Endothelial cell (in vitro differentiated cells): ENCODE data around the gene DAND5. TPM values are rescaled to one million over a fixed set of nuclear protein-coding genes. Genes with fewer than 3 reads are reported as not detected.

Source experiments
- DNase-seq: peaks from one replicate; pipeline ENCODE4 v3.0.0; 2021; ENCODE audit warnings: low spot score
- H3K27ac Mint-ChIP-seq: one replicate; pipeline ENCODE4 v1.8.0; 2021; ENCODE audit warnings: mixed read lengths, inconsistent platforms; ENCODE audit not compliant: unreplicated experiment
- H3K27me3 Mint-ChIP-seq: one replicate; pipeline ENCODE4 v1.8.0; 2021; ENCODE audit warnings: mild to moderate bottlenecking, moderate library complexity, mixed read lengths, inconsistent platforms; ENCODE audit not compliant: unreplicated experiment
- H3K36me3 Mint-ChIP-seq: one replicate; pipeline ENCODE4 v1.8.0; 2021; ENCODE audit warnings: mild to moderate bottlenecking, low read depth, mixed read lengths, inconsistent platforms; ENCODE audit not compliant: unreplicated experiment
- H3K4me1 Mint-ChIP-seq: one replicate; pipeline ENCODE4 v1.8.0; 2021; ENCODE audit warnings: mild to moderate bottlenecking, mixed read lengths, inconsistent platforms; ENCODE audit not compliant: unreplicated experiment
- H3K4me3 Mint-ChIP-seq: one replicate; pipeline ENCODE4 v1.8.0; 2021; ENCODE audit warnings: mild to moderate bottlenecking, mixed read lengths, inconsistent platforms; ENCODE audit not compliant: unreplicated experiment
- H3K9me3 Mint-ChIP-seq: one replicate; pipeline ENCODE4 v1.8.0; 2021; ENCODE audit warnings: mixed read lengths, inconsistent platforms; ENCODE audit not compliant: unreplicated experiment
- total RNA-seq: library from RNA; stranded (reverse); fragmentation: NEBNext Ultra II Directional; extraction: Animal tissue kit (Norgen Biotek cat#: 25700); gene quantifications from one replicate; pipeline ENCODE4 v1.2.1, GENCODE V29; 2021; ENCODE audit not compliant: unreplicated experiment
- TF ChIP-seq, protein P1 (sequence below): fragments of 200-600 bp; sonication (generic); IDR thresholded peaks from one replicate; pipeline ENCODE4 v1.5.0; 2021; ENCODE audit warnings: antibody characterized with exemption; ENCODE audit not compliant: unreplicated experiment

The DAND5 gene
- total RNA-seq, 1 donor from 2014 or later = 0.69 TPM

DNA sequence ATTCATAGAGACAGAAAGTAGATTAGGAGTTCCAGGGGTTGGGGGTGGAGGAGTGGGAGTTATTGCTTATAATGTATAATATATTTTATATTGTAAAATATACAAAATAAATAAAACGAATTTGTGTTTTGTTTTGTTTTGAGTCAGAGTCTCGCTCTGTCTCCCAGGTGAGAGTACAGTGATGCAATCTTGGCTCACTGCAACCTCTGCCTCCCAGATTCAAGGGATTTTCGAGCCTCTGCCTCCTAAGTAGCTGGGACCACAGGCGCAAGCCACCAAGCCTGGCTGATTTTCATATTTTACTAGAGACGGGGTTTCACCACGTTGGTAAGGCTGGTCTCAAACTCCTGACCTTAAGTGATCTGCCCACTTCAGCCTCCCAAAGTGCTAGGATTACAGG, 9.9 kb upstream of the DAND5 start:
- peaks cover 13% of the 10 kb centered on the region for H3K36me3 Mint-ChIP-seq
- DNase-seq = no peak
- peaks cover 11% of the 10 kb centered on the region for H3K27me3 Mint-ChIP-seq
- H3K27ac Mint-ChIP-seq = no peak overlapping the region
- peaks cover 11% of the 10 kb centered on the region for H3K4me1 Mint-ChIP-seq
- no peak overlapping the region for H3K4me3 Mint-ChIP-seq
- no peaks in the 10 kb centered on the region for H3K9me3 Mint-ChIP-seq
- TF ChIP-seq, protein P1, sequence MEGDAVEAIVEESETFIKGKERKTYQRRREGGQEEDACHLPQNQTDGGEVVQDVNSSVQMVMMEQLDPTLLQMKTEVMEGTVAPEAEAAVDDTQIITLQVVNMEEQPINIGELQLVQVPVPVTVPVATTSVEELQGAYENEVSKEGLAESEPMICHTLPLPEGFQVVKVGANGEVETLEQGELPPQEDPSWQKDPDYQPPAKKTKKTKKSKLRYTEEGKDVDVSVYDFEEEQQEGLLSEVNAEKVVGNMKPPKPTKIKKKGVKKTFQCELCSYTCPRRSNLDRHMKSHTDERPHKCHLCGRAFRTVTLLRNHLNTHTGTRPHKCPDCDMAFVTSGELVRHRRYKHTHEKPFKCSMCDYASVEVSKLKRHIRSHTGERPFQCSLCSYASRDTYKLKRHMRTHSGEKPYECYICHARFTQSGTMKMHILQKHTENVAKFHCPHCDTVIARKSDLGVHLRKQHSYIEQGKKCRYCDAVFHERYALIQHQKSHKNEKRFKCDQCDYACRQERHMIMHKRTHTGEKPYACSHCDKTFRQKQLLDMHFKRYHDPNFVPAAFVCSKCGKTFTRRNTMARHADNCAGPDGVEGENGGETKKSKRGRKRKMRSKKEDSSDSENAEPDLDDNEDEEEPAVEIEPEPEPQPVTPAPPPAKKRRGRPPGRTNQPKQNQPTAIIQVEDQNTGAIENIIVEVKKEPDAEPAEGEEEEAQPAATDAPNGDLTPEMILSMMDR = no peak

DNA sequence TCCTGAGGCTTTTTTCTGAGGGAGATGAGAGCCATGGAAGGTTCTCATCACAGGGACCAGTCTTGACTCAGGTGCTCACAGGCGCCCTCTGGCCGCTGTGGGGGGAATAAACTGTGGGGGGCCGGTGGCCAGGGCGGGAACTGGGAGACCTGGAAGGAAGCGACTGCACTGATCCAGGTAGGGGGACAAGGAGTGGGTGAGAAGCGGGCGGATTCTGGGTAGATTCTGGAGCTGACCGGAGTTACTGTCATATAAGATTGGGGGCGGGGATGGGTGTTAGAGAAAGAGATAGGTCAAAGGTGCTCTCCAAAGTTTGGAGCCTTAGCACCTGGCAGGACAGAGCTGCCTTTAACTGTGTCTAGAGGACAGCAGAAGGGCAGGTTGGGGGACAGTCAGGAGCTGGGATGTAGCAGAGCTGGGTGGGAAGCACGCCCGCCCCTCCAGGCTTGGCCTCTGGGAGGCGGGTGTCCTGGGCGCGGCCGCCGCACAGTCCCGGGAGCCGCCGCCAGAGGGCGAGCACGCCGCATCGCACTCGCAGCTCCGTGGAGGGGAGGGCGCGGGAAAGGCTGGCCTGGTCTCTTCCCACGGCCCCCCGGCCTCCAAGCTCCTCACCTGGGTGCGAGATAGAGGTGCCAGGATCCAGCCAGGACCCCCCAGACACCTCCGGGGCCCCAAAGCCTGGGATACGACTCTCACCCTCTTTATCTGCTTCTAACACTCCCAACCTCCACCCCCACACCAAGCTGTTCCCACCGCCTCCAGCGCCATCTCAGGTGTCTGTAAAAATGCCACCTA, 4.2 kb upstream of the DAND5 start:
- peaks cover under 1% of the 10 kb centered on the region for H3K36me3 Mint-ChIP-seq
- H3K27ac Mint-ChIP-seq = peak overlapping the region; percentile 52
- H3K9me3 Mint-ChIP-seq = no peaks in the 10 kb centered on the region
- peak overlapping the region; percentile 88 for H3K4me3 Mint-ChIP-seq
- TF ChIP-seq, protein P1 = peak; percentile 94
- peak; percentile 91 for DNase-seq
- peaks cover 7% of the 10 kb centered on the region for H3K27me3 Mint-ChIP-seq
- peaks cover 3% of the 10 kb centered on the region for H3K4me1 Mint-ChIP-seq

- H3K4me1 Mint-ChIP-seq = peaks cover 3% of the 10 kb centered on the region
- H3K4me3 Mint-ChIP-seq = peak overlapping the region; percentile 62
- H3K27ac Mint-ChIP-seq = no peak overlapping the region
- no peaks in the 10 kb centered on the region for H3K9me3 Mint-ChIP-seq
- peaks cover 5% of the 10 kb centered on the region for H3K27me3 Mint-ChIP-seq
- DNase-seq = no peak
- H3K36me3 Mint-ChIP-seq = peaks cover 3% of the 10 kb centered on the region
- TF ChIP-seq, protein P1 = no peak
Observed at GRCh38 chr19:12965812-12966135, 3.6 kb upstream of the DAND5 start.

DNA sequence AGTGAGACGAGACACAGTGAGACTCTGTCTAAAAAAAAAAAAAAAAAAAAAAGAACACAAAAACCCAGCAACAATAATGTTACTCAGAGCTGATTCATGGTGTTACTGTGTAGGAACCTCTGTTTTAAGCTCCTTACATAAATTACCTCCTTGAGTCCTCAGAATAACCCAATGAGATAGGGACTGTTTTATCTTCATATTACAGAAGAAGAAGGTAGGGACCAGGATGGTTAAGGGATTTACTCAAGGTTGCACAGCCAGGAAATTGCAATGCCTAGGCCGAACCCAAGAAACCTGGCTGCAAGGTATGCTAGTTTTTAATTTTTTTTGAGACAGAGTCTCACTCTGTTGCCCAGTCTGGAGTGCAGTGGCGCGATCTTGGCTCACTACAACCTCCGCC, 1.5 kb upstream of the DAND5 start:
- H3K36me3 Mint-ChIP-seq = peaks cover 3% of the 10 kb centered on the region
- H3K27ac Mint-ChIP-seq = no peak overlapping the region
- H3K4me1 Mint-ChIP-seq = peaks cover 3% of the 10 kb centered on the region

More for the DNA sequence above, 1.5 kb upstream of the DAND5 start:
- TF ChIP-seq, protein P1 = no peak
- H3K27me3 Mint-ChIP-seq = peaks cover 4% of the 10 kb centered on the region
- DNase-seq = no peak
- H3K9me3 Mint-ChIP-seq = no peaks in the 10 kb centered on the region
- no peak overlapping the region for H3K4me3 Mint-ChIP-seq
